Esophagus muscularis mucosa (tissue), 4 donors: ENCODE data around the gene STX8. TPM values are rescaled to one million over a fixed set of nuclear protein-coding genes. Genes with fewer than 3 reads are reported as not detected.
A peak's percentile ranks its signal among the peaks of the same experiment; 100 is the strongest.

Experiments
- DNase-seq: peaks from one replicate; pipeline ENCODE4 v3.0.0-alpha.2; 2017; ENCODE audit errors: extremely low spot score
- H3K27ac ChIP-seq, 4 donors: fragments of 200-600 bp; sonication (generic); replicated peaks in 1 of 4; 1 replicate in 3 of 4; 2 replicates in 1 of 4; pipeline ENCODE4 v1.5.1; 2016 to 2019; ENCODE audit warnings: mild to moderate bottlenecking in 1 of 4
- H3K27me3 ChIP-seq, 4 donors: fragments of 200-600 bp; sonication (generic); one replicate each; pipeline versions ENCODE4 v1.5.1 to v1.6.0; 2016 to 2019
- H3K36me3 ChIP-seq, 4 donors: fragments of 200-600 bp; sonication (generic); one replicate each; pipeline ENCODE4 v1.5.1; 2016 to 2019
- H3K4me1 ChIP-seq, 4 donors: fragments of 200-600 bp; sonication (generic); one replicate each; pipeline ENCODE4 v1.5.1; 2016 to 2019
- H3K4me3 ChIP-seq, 4 donors: fragments of 200-600 bp; sonication (generic); 1 replicate in 2 of 4; 2 replicates in 2 of 4; pipeline ENCODE4 v1.5.1; 2016 to 2019; ENCODE audit warnings: mild to moderate bottlenecking in 4 of 4, moderate library complexity in 1 of 4
- H3K9me3 ChIP-seq, 4 donors: fragments of 200-600 bp; sonication (generic); 1 replicate in 3 of 4; 2 replicates in 1 of 4; pipeline ENCODE4 v1.5.1; 2016 to 2019
- CTCF ChIP-seq, 3 experiments: fragments of 200-600 bp in 2 of 3; fragments of 450-650 bp in 1 of 3; sonication (generic) in 2 of 3; IDR thresholded peaks; one replicate each; pipeline ENCODE4 v1.5.1; 2017 to 2019; ENCODE audit warnings: antibody characterized with exemption in 3 of 3, mild to moderate bottlenecking in 2 of 3, moderate library complexity in 1 of 3
- EP300 ChIP-seq: sonication (generic); formaldehyde crosslinking; IDR thresholded peaks from one replicate; pipeline ENCODE4 v1.6.1; 2017; ENCODE audit warnings: antibody characterized with exemption
- POLR2A ChIP-seq: fragments of 450-650 bp; IDR thresholded peaks from one replicate; pipeline ENCODE4 v1.6.1; 2017; ENCODE audit warnings: antibody characterized with exemption, moderate library complexity, mild to moderate bottlenecking, low read depth
- POLR2AphosphoS5 ChIP-seq, 2 donors: sonication (generic); formaldehyde crosslinking; IDR thresholded peaks; one replicate each; pipeline ENCODE4 v1.6.1; 2017; ENCODE audit warnings: antibody characterized with exemption in 2 of 2
- WGBS: methylation state at CpG from one replicate; pipeline ENCODE4 v1.1.5; 2018; 5-methylcytosine and 5-hydroxymethylcytosine counted together
- intact Hi-C: fragments of 100-400 bp; cut with DNase I; formaldehyde crosslinking; loops from one replicate; pipeline ENCODE4 v1.15.1; 2023
- total RNA-seq, 4 donors: library from RNA; depleted of rRNA; stranded (reverse); fragments of >200 nt; gene quantifications; one replicate each; pipeline versions ENCODE4 v1.1.0 to v1.2.1, GENCODE V29; 2016

Gene STX8
- total RNA-seq, 4 donors from 2014 or later = 83.9 to 104 (median 94.5) TPM

- Histone ChIP-seq H3K27ac (no peak overlapping the region), H3K4me1 (no peaks in the 10 kb centered on the region), H3K4me3 (no peak overlapping the region), H3K27me3 (no peaks in the 10 kb centered on the region), H3K36me3 (no peaks in the 10 kb centered on the region), H3K9me3 (no peaks in the 10 kb centered on the region)
- TF ChIP-seq POLR2A = no peak
- TF ChIP-seq EP300 = no peak
- TF ChIP-seq POLR2AphosphoS5 (IDR thresholded peaks at IDR 0.05) = no peak
- no peak for TF ChIP-seq CTCF (IDR thresholded peaks at IDR 0.05)
- 68% methylated on average over 3 of the region's 3 CpGs for WGBS
- intact Hi-C loops = loop anchor here (10.0 kb wide), 1 partner anchor 233 kb away; no protein-coding TSS in a partner anchor
- DNase-seq = no peak
Observed at GRCh38 chr17:9527788-9528187, 47.8 kb downstream of the STX8 start.

- Histone ChIP-seq H3K27me3 (no peaks in the 10 kb centered on the region), H3K27ac (no peak overlapping the region), H3K36me3 (no peaks in the 10 kb centered on the region), H3K4me3 (no peak overlapping the region), H3K4me1 (peaks cover 0 to 34% (median 30%) of the 10 kb centered on the region in 4 donors), H3K9me3 (no peaks in the 10 kb centered on the region)
- WGBS = 42% methylated on average over 4 of the region's 4 CpGs
- no peak for DNase-seq
- no peak for TF ChIP-seq POLR2AphosphoS5 (IDR thresholded peaks at IDR 0.05)
- peak; percentile 56 to 67 (median 61) for TF ChIP-seq CTCF (IDR thresholded peaks at IDR 0.05)
- no peak for TF ChIP-seq POLR2A
- TF ChIP-seq EP300 = no peak
- intact Hi-C loops = loop anchor here (10.0 kb wide), 1 partner anchor 227 kb away; no protein-coding TSS in a partner anchor
Observed at GRCh38 chr17:9522074-9522473, 53.5 kb downstream of the STX8 start.

GRCh38 chr17:9521062-9521461, 54.6 kb downstream of the STX8 start:
- intact Hi-C loops = loop anchor here (2.0 to 10.0 kb wide), 2 partner anchors 226 to 530 kb away; no protein-coding TSS in a partner anchor
- Histone ChIP-seq H3K4me1 (peaks cover 0 to 34% (median 30%) of the 10 kb centered on the region in 4 donors), H3K4me3 (no peak overlapping the region), H3K27ac (no peak overlapping the region), H3K36me3 (no peaks in the 10 kb centered on the region), H3K27me3 (no peaks in the 10 kb centered on the region), H3K9me3 (no peaks in the 10 kb centered on the region)
- DNase-seq = no peak
- TF ChIP-seq POLR2A (no peak), EP300 (no peak), CTCF (IDR thresholded peaks at IDR 0.05) (no peak), POLR2AphosphoS5 (IDR thresholded peaks at IDR 0.05) (no peak)
- WGBS = 78% methylated on average over 4 of the region's 4 CpGs

GRCh38 chr17:9520649-9521048, 55.0 kb downstream of the STX8 start:
- no peak for TF ChIP-seq POLR2AphosphoS5 (IDR thresholded peaks at IDR 0.05)
- TF ChIP-seq CTCF (IDR thresholded peaks at IDR 0.05) = no peak
- no peak for TF ChIP-seq EP300
- TF ChIP-seq POLR2A = no peak
- Histone ChIP-seq H3K4me3 (no peak overlapping the region), H3K27ac (no peak overlapping the region), H3K27me3 (no peaks in the 10 kb centered on the region), H3K4me1 (peaks cover 0 to 34% (median 30%) of the 10 kb centered on the region in 4 donors), H3K36me3 (no peaks in the 10 kb centered on the region), H3K9me3 (no peaks in the 10 kb centered on the region)
- 90% methylated on average over 4 of the region's 4 CpGs for WGBS
- intact Hi-C loops = loop anchor here (2.0 to 10.0 kb wide), 2 partner anchors 226 to 530 kb away; no protein-coding TSS in a partner anchor
- DNase-seq = no peak
